Measurements from ENCODE around the gene GALNT10. TPM values are rescaled to one million over a fixed set of nuclear protein-coding genes. Genes with fewer than 3 reads are reported as not detected.
A peak's percentile ranks its signal among the peaks of the same experiment; 100 is the strongest.

Gene GALNT10
- total RNA-seq, 4 donors from 2014 or later = 5.7 to 25.2 (median 9.7) TPM

DNA sequence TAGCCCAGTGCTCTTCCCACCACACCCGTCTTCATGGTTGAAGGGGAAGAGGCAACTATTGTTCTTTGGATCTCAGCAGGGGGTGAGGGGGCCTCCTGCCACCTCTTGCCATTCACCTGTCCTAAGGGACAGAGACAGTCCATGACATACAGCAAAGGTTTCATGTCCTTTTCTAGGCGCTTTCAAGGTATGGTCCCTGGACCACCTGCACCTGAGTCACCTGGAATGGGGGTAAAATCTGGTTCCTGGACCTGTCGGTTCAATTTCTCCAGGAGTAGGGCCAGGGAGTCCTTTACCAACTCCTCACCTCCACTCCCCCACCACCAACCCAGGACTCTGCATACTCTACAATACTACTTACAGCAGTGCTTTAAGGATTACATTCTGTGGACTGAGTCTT lies 221.8 kb downstream of the GALNT10 start:
- WGBS, 2 donors = 92 to 100% methylated on average over 3 of the region's 3 CpGs
- no peak for DNase-seq (ENCODE audit: low spot score in 2 of 2)
- intact Hi-C loops (cut with DNase I; ENCODE audit: low total_unique reads) = no loop called here
- no peak overlapping the region for H3K4me3 ChIP-seq (ENCODE audit: low read depth, poor library complexity, severe bottlenecking)
- TF ChIP-seq, protein P1, sequence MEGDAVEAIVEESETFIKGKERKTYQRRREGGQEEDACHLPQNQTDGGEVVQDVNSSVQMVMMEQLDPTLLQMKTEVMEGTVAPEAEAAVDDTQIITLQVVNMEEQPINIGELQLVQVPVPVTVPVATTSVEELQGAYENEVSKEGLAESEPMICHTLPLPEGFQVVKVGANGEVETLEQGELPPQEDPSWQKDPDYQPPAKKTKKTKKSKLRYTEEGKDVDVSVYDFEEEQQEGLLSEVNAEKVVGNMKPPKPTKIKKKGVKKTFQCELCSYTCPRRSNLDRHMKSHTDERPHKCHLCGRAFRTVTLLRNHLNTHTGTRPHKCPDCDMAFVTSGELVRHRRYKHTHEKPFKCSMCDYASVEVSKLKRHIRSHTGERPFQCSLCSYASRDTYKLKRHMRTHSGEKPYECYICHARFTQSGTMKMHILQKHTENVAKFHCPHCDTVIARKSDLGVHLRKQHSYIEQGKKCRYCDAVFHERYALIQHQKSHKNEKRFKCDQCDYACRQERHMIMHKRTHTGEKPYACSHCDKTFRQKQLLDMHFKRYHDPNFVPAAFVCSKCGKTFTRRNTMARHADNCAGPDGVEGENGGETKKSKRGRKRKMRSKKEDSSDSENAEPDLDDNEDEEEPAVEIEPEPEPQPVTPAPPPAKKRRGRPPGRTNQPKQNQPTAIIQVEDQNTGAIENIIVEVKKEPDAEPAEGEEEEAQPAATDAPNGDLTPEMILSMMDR (IDR thresholded peaks at IDR 0.05) = no peak
- TF ChIP-seq POLR2A (IDR thresholded peaks at IDR 0.05) = no peak

DNA sequence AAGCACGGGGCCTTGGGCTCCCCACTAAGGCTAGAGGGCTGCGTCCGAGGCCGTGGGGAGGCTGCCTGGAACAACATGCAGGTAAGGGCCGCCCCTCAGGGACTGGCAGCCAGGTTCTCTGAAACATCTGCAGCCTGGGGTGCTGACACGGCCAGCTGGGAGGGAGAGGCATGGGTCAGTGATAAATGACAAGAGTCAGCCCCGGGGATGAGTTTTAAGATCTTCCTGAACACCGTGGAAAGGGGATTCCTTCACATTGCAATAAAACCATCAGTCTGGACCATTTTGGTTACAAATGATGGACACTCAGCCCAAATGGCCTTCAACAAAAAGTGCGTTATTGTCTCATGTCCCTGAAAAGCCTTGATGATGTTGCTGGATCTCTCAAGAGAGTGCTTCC lies 222.4 kb downstream of the GALNT10 start:
- DNase-seq (ENCODE audit: low spot score in 2 of 2) = no peak
- 86 to 91% methylated on average over 9 of the region's 9 CpGs for WGBS, 2 donors
- no peak overlapping the region for H3K4me3 ChIP-seq (ENCODE audit: low read depth, poor library complexity, severe bottlenecking)
- TF ChIP-seq POLR2A (IDR thresholded peaks at IDR 0.05) = no peak
- TF ChIP-seq, protein P1 (IDR thresholded peaks at IDR 0.05) = no peak
- intact Hi-C loops (cut with DNase I; ENCODE audit: low total_unique reads) = no loop called here

DNA sequence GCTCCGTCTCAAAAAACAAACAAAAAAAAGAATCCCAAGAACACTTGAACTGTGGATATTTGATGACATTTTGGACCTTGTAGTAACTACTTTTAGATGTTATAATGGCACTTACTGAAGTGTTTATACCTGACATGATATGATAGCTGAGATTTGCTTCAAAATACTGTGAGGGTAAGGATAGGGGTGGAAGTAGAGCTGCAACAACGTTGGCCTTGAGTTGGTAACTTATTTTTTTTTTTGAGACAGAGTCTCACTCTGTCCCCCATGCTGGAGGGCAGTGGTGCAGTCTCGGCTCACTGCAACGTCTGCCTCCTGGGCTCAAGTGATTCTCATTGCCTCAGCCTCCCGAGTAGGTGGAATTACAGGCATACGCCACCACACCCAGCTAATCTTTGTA lies 224.6 kb downstream of the GALNT10 start:
- 82 to 87% methylated on average over 6 of the region's 6 CpGs for WGBS, 2 donors
- DNase-seq (ENCODE audit: low spot score in 2 of 2) = no peak
- intact Hi-C loops (cut with DNase I; ENCODE audit: low total_unique reads) = no loop called here
- TF ChIP-seq, protein P1 (IDR thresholded peaks at IDR 0.05) = no peak
- no peak for TF ChIP-seq POLR2A (IDR thresholded peaks at IDR 0.05)
- no peak overlapping the region for H3K4me3 ChIP-seq (ENCODE audit: low read depth, poor library complexity, severe bottlenecking)

DNA sequence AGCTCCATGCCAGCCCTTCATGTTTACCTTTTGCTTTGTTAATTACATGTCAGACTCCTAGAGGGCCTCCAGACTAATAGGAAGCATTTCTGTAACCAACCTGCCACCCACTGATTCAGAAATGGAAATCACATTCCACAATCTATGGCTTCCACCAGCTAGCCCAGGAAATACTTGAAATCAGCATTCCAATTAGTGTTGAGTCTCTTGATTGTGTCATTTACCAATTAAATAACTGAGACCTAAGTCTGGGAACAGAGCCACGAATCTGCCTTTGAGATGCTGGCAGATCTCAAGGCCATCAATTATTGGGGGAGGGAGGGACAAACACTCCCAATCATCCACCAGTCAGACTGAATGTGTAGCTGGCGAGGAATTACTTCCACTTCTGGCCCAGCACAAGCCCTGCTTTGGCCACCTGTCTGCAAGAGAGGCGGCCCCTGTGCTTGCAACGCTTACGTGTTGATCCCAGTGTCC lies 227.8 kb downstream of the GALNT10 start:
- intact Hi-C loops (cut with DNase I; ENCODE audit: low total_unique reads) = no loop called here
- TF ChIP-seq, protein P1 (IDR thresholded peaks at IDR 0.05) = no peak
- TF ChIP-seq POLR2A (IDR thresholded peaks at IDR 0.05) = no peak
- 78 to 84% methylated on average over 5 of the region's 5 CpGs for WGBS, 2 donors
- H3K4me3 ChIP-seq (ENCODE audit: low read depth, poor library complexity, severe bottlenecking) = no peak overlapping the region
- peak in 1 of 2 donors; percentile 45 for DNase-seq (ENCODE audit: low spot score in 2 of 2)

DNA sequence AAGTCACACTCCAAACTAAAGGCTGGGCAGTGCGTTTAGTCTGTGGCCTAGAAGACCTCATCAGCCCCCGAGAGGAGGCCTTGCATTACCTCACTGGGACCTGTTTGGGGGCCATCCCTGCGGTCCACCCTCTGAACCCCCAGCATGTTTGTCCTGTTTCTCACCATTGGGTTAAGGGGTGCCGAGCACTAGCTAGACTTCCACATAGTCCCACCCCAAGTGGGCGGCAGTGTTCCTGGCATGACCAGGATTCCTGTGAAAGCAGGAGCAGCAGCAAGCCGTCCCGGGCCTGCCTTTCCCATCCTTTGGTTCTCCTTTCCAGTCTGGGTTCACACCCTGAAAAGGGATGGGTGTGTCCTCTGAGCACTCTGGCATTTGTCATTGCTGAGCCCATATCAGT lies 228.7 kb downstream of the GALNT10 start:
- intact Hi-C loops (cut with DNase I; ENCODE audit: low total_unique reads) = no loop called here
- DNase-seq (ENCODE audit: low spot score in 2 of 2) = peak in 1 of 2 donors; percentile 58
- H3K4me3 ChIP-seq (ENCODE audit: low read depth, poor library complexity, severe bottlenecking) = no peak overlapping the region
- 80 to 83% methylated on average over 7 of the region's 7 CpGs for WGBS, 2 donors
- TF ChIP-seq, protein P1 (IDR thresholded peaks at IDR 0.05) = no peak
- no peak for TF ChIP-seq POLR2A (IDR thresholded peaks at IDR 0.05)

DNA sequence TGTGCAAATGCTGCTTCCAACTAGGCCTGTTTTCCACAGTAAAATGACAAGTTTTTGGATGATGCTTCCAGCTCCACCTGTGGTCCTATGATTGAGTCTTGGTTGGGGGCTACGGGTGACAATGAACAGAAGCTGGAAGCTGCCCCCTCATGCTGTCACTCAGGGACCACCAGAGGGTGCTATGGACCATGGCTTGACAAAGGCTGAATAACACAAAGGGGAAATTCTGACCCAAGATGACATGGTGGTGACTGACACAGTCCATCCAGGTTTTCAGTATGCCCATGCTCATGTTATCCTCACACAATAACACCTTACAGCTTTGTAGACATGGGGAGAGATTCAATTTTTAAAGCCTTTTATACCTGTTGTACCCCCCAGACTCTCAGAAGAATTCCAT lies 231.3 kb downstream of the GALNT10 start:
- WGBS, 2 donors = 60 to 61% methylated on average over 1 of the region's 1 CpG
- no peak for TF ChIP-seq POLR2A (IDR thresholded peaks at IDR 0.05)
- TF ChIP-seq, protein P1 (IDR thresholded peaks at IDR 0.05) = no peak
- intact Hi-C loops (cut with DNase I; ENCODE audit: low total_unique reads) = no loop called here
- DNase-seq (ENCODE audit: low spot score in 2 of 2) = peak in 1 of 2 donors; percentile 5
- H3K4me3 ChIP-seq (ENCODE audit: low read depth, poor library complexity, severe bottlenecking) = no peak overlapping the region

Data from lower leg skin (tissue), 4 donors.